H1 (cell line): ENCODE data around the gene STAG1. TPM values are rescaled to one million over a fixed set of nuclear protein-coding genes. Genes with fewer than 3 reads are reported as not detected.

Source experiments
- CTCF ChIA-PET: fragments of 300-600 bp; sonication (Branson Sonifier 250); formaldehyde crosslinking; loops from one replicate; lab custom pipeline; 2021; ENCODE audit not compliant: partially characterized antibody; lab: Charles Lee
- POLR2A ChIA-PET: fragments of 300-600 bp; sonication (Branson Sonifier 250); formaldehyde crosslinking; loops from one replicate; lab custom pipeline; 2021; ENCODE audit warnings: inconsistent platforms; ENCODE audit not compliant: partially characterized antibody; lab: Charles Lee
- DNase-seq, 2 experiments: peaks; one replicate each; pipeline versions ENCODE4 v3.0.0 to v3.0.0-alpha.2; 2010 to 2022; ENCODE audit warnings: low spot score in 2 of 2, low read depth in 1 of 2, mixed read lengths in 1 of 2
- FAIRE-seq: peaks from 2 replicates; lab custom pipeline; 2011; peaks lifted over from hg19 to GRCh38; lab: Jason Lieb, UNC
- H2AFZ ChIP-seq: 2 replicates; pipeline ENCODE4 v1.8.1; 2012; ENCODE audit warnings: low read length, inconsistent platforms
- H2AK5ac ChIP-seq: 2 replicates; pipeline ENCODE4 v1.6.1; 2013; ENCODE audit warnings: low read depth, low read length
- H2BK120ac ChIP-seq: replicated peaks from 2 replicates; pipeline ENCODE3; 2013; ENCODE audit warnings: low read depth, low read length, inconsistent platforms
- H2BK12ac ChIP-seq: 2 replicates; pipeline ENCODE4 v1.6.1; 2013; ENCODE audit warnings: low read depth, low read length
- H2BK15ac ChIP-seq: 2 replicates; pipeline ENCODE4 v1.6.1; 2013; ENCODE audit warnings: low read length
- H2BK20ac ChIP-seq: 2 replicates; pipeline ENCODE4 v1.6.1; 2013; ENCODE audit warnings: low read length
- H2BK5ac ChIP-seq: 2 replicates; pipeline ENCODE4 v1.6.1; 2013; ENCODE audit warnings: low read depth, low read length
- H3K14ac ChIP-seq: 2 replicates; pipeline ENCODE4 v1.6.1; 2013; ENCODE audit warnings: inconsistent platforms; ENCODE audit not compliant: insufficient read length
- H3K18ac ChIP-seq: 2 replicates; pipeline ENCODE4 v1.6.1; 2013; ENCODE audit warnings: low read length; ENCODE audit errors: extremely low read depth
- H3K23ac ChIP-seq: 2 replicates; pipeline ENCODE4 v1.6.1; 2013; ENCODE audit warnings: inconsistent platforms; ENCODE audit not compliant: insufficient read length
- H3K23me2 ChIP-seq: 2 replicates; pipeline ENCODE4 v1.6.1; 2013; ENCODE audit warnings: low read depth, low read length
- H3K27ac ChIP-seq: 2 replicates; pipeline ENCODE4 v1.6.1; 2011; ENCODE audit warnings: low read depth, low read length, inconsistent platforms
- H3K27me3 ChIP-seq, 4 experiments: replicated peaks in 1 of 4; 1 replicate in 1 of 4; 2 replicates in 3 of 4; pipeline versions ENCODE4 v1.6.1 to v1.8.1; 2011 to 2013; ENCODE audit warnings: low read length in 3 of 4, mild to moderate bottlenecking in 3 of 4, inconsistent platforms in 2 of 4, mixed read lengths in 2 of 4, moderate library complexity in 1 of 4; ENCODE audit not compliant: control insufficient read depth in 3 of 4, insufficient read depth in 3 of 4; ENCODE audit errors: extremely low read depth in 1 of 4
- H3K36me3 ChIP-seq, 4 experiments: 2 replicates each; pipeline versions ENCODE4 v1.6.1 to v1.8.1; 2011 to 2013; ENCODE audit warnings: mild to moderate bottlenecking in 4 of 4, low read length in 3 of 4, moderate library complexity in 2 of 4, control low read depth in 1 of 4, inconsistent platforms in 1 of 4; ENCODE audit not compliant: insufficient read depth in 4 of 4, control insufficient read depth in 2 of 4
- H3K4ac ChIP-seq: replicated peaks from 2 replicates; pipeline ENCODE3; 2013; ENCODE audit warnings: low read length, low read depth, mixed read lengths, inconsistent platforms; ENCODE audit not compliant: insufficient read length
- H3K4me1 ChIP-seq, 4 experiments: replicated peaks in 1 of 4; 1 replicate in 1 of 4; 2 replicates in 3 of 4; pipeline versions ENCODE4 v1.6.1 to v1.8.1; 2011 to 2013; ENCODE audit warnings: low read length in 3 of 4, inconsistent platforms in 2 of 4, mixed read lengths in 1 of 4; ENCODE audit not compliant: insufficient read depth in 4 of 4, control insufficient read depth in 3 of 4
- H3K4me2 ChIP-seq, 2 experiments: 2 replicates each; pipeline versions ENCODE4 v1.6.1 to v1.8.1; 2011 to 2013; ENCODE audit warnings: low read depth in 2 of 2, low read length in 2 of 2, control low read depth in 1 of 2, inconsistent platforms in 1 of 2, mild to moderate bottlenecking in 1 of 2; ENCODE audit not compliant: insufficient read depth in 1 of 2
- H3K4me3 ChIP-seq, 4 experiments: fragments of 200-600, 300-600 bp in 1 of 4; sonication (generic), shearing (Covaris generic), sonication (Bioruptor Twin) in 1 of 4; 2 replicates each; pipeline versions ENCODE4 v1.5.1 to v1.8.1; 2011 to 2016; ENCODE audit warnings: low read length in 4 of 4, low read depth in 3 of 4, control low read depth in 2 of 4, inconsistent platforms in 2 of 4, mild to moderate bottlenecking in 2 of 4, mixed read lengths in 1 of 4, moderate library complexity in 1 of 4; ENCODE audit not compliant: insufficient read depth in 2 of 4; ENCODE audit errors: extremely low read depth in 1 of 4
- H3K56ac ChIP-seq: replicated peaks from 2 replicates; pipeline ENCODE3; 2013; ENCODE audit warnings: low read depth, mild to moderate bottlenecking, mixed read lengths, low read length, inconsistent platforms; ENCODE audit not compliant: insufficient read length
- H3K79me1 ChIP-seq: 2 replicates; pipeline ENCODE4 v1.6.1; 2013; ENCODE audit warnings: low read depth, low read length, control low read depth
- H3K79me2 ChIP-seq, 2 experiments: 2 replicates each; pipeline versions ENCODE4 v1.6.1 to v1.8.1; 2012 to 2013; ENCODE audit warnings: low read length in 2 of 2, mild to moderate bottlenecking in 2 of 2, inconsistent platforms in 1 of 2; ENCODE audit not compliant: insufficient read depth in 2 of 2, control insufficient read depth in 1 of 2
- H3K9ac ChIP-seq, 4 experiments: replicated peaks in 1 of 4; 1 replicate in 1 of 4; 2 replicates in 3 of 4; pipeline versions ENCODE4 v1.6.1 to v1.8.1; 2011 to 2013; ENCODE audit warnings: low read depth in 3 of 4, low read length in 3 of 4, control low read depth in 2 of 4, mild to moderate bottlenecking in 2 of 4, moderate library complexity in 2 of 4, inconsistent platforms in 1 of 4; ENCODE audit errors: extremely low read depth in 1 of 4
- H3K9me3 ChIP-seq, 2 experiments: 2 replicates each; pipeline versions ENCODE4 v1.6.1 to v1.8.1; 2012 to 2013; ENCODE audit warnings: mild to moderate bottlenecking in 2 of 2, moderate library complexity in 2 of 2, control low read depth in 1 of 2, inconsistent platforms in 1 of 2, low read depth in 1 of 2, low read length in 1 of 2, mixed read lengths in 1 of 2; ENCODE audit not compliant: insufficient read depth in 2 of 2
- H4K20me1 ChIP-seq, 2 experiments: replicated peaks in 1 of 2; 2 replicates each; pipeline versions ENCODE3 to v1.8.1; 2011 to 2013; ENCODE audit warnings: inconsistent platforms in 2 of 2, low read length in 2 of 2, mild to moderate bottlenecking in 1 of 2; ENCODE audit not compliant: insufficient read depth in 2 of 2, control insufficient read depth in 1 of 2
- H4K5ac ChIP-seq: 2 replicates; pipeline ENCODE4 v1.6.1; 2013; ENCODE audit warnings: low read length, low read depth, mixed read lengths, inconsistent platforms; ENCODE audit not compliant: insufficient read length
- H4K8ac ChIP-seq: 2 replicates; pipeline ENCODE4 v1.8.0; 2013; ENCODE audit warnings: mild to moderate bottlenecking, moderate library complexity, low read length, inconsistent platforms; ENCODE audit not compliant: insufficient read depth; ENCODE audit errors: extremely low read depth
- H4K91ac ChIP-seq: replicated peaks from 2 replicates; pipeline ENCODE3; 2013; ENCODE audit warnings: low read length, mixed read lengths, inconsistent platforms; ENCODE audit not compliant: insufficient read length
- EGR1 ChIP-seq: IDR thresholded peaks from 2 replicates; pipeline ENCODE4 v1.6.1; 2011; ENCODE audit warnings: low read depth, low read length, borderline replicate concordance
- WGBS, 2 experiments: shearing (Covaris generic) in 1 of 2; methylation state at CpG; one replicate each; pipeline versions ENCODE4 v1.1.6 to v1.1.7; 2013 to 2015; ENCODE audit warnings: low lambda C conversion rate in 2 of 2, mixed read lengths in 2 of 2, inconsistent platforms in 1 of 2, low coverage in 1 of 2, missing lambda C conversion rate in 1 of 2; ENCODE audit not compliant: insufficient replicate concordance in 2 of 2, insufficient coverage in 1 of 2, insufficient read length in 1 of 2; ENCODE audit errors: extremely low coverage in 1 of 2, missing lambda C conversion rate in 1 of 2; 5-methylcytosine and 5-hydroxymethylcytosine counted together
- polyA plus RNA-seq, 7 experiments: library from polyadenylated mRNA; depleted of rRNA in 3 of 7; stranded (reverse) in 5 of 7; unstranded in 2 of 7; fragments of >200 nt in 5 of 7; fragments of 200-250 nt in 2 of 7; gene quantifications; 1 replicate in 5 of 7; 2 replicates in 1 of 7; 4 replicates in 1 of 7; pipeline versions ENCODE4 v1.2.1 to v1.2.3, GENCODE V29; 2011 to 2013; ENCODE audit warnings: missing spikeins in 2 of 7, mixed read lengths in 2 of 7
- total RNA-seq: library from RNA; stranded (reverse); fragmentation: NEBNext Ultra II Directional; extraction: Animal tissue kit (Norgen Biotek cat#: 25700); gene quantifications from 2 replicates; pipeline ENCODE4 v1.2.1, GENCODE V29; 2021

The STAG1 gene
- total and polyA plus RNA-seq, 2 of the 8 experiments (the other 6 are each of a cell fraction or from before 2014, with no cell fraction given): 4.6 to 23.4 TPM

DNA sequence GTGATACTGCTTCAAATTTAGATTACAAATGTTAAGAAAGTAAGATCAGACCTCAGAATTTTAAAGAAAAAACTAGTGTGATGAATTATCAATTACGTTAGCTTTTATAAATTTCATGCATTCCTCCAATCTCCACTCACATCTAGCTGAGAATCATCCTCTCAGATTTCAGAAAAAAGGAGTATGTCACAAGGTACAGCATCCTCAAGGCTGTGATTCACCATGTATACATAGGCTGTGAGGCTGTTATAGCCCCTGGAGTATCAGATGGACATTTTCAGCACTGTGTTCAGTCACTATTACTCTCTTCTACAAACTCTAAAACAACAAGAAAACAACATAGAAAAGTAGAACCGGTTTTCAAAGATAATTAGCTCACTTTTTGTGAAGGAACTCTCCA is 287.7 kb downstream of the STAG1 start:
- no peak overlapping the region for H4K91ac ChIP-seq
- no peaks in the 10 kb centered on the region for H3K4me1 ChIP-seq
- DNase-seq (no peak), FAIRE-seq (no peak)
- H3K14ac ChIP-seq: no peak overlapping the region
- H2BK15ac ChIP-seq: no peak overlapping the region
- no peak overlapping the region for H4K8ac ChIP-seq
- H3K27me3 ChIP-seq: no peaks in the 10 kb centered on the region
- H3K79me2 ChIP-seq: no peaks in the 10 kb centered on the region
- 88% methylated on average over 2 of the region's 2 CpGs; no CpG with 5 or more reads in 1 of the 2 experiments for WGBS, 2 experiments
- H4K5ac ChIP-seq: no peak overlapping the region
- H3K36me3 ChIP-seq: no peaks in the 10 kb centered on the region
- ChIA-PET POLR2A (interaction anchor here (1.1 kb wide), 1 partner anchor 10 kb away, joined by 3 read pairs; no protein-coding TSS in a partner anchor), CTCF (interaction anchor here (0.7 to 1.2 kb wide), 2 partner anchors 29 to 73 kb away, joined by 3 to 5 read pairs; no protein-coding TSS in a partner anchor)
- no peak overlapping the region for H2BK120ac ChIP-seq
- no peaks in the 10 kb centered on the region for H3K79me1 ChIP-seq
- no peak overlapping the region for H2AK5ac ChIP-seq
- no peak overlapping the region for H2BK12ac ChIP-seq
- H4K20me1 ChIP-seq: no peaks in the 10 kb centered on the region
- H3K18ac ChIP-seq: no peak overlapping the region
- no peak overlapping the region for H3K56ac ChIP-seq
- H3K4me3 ChIP-seq: no peak overlapping the region
- no peak for TF ChIP-seq EGR1
- H3K4me2 ChIP-seq: no peak overlapping the region
- H2BK20ac ChIP-seq: no peak overlapping the region
- H3K9ac ChIP-seq: no peak overlapping the region
- no peak overlapping the region for H3K27ac ChIP-seq
- H2AFZ ChIP-seq: no peak overlapping the region
- H3K4ac ChIP-seq: no peak overlapping the region
- no peaks in the 10 kb centered on the region for H3K23me2 ChIP-seq
- no peak overlapping the region for H3K23ac ChIP-seq
- H2BK5ac ChIP-seq: no peak overlapping the region
- no peaks in the 10 kb centered on the region for H3K9me3 ChIP-seq
